OCI-LY1 (cell line): ENCODE measurements around the gene FHIT.

ENCODE experiments used
- H2AFZ ChIP-seq: fragments of 200-600 bp; sonication (generic), shearing (Covaris generic); 2 replicates; pipeline ENCODE4 v1.6.0; 2014; ENCODE audit warnings: antibody characterized with exemption, mild to moderate bottlenecking, low read length
- H3F3A ChIP-seq: fragments of 200-600 bp; sonication (generic), shearing (Covaris generic); 2 replicates; pipeline ENCODE4 v1.6.0; 2014; ENCODE audit warnings: mild to moderate bottlenecking, antibody characterized with exemption, low read length, moderate library complexity; ENCODE audit not compliant: insufficient read depth
- H3K27ac ChIP-seq: fragments of 200-600 bp; sonication (generic); 2 replicates; pipeline ENCODE4 v1.5.1; 2014; ENCODE audit warnings: low read length, mixed run types, mild to moderate bottlenecking, low read depth; ENCODE audit not compliant: poor library complexity, severe bottlenecking
- H3K27me3 ChIP-seq: fragments of 200-600 bp; sonication (generic); 2 replicates; pipeline ENCODE4 v1.6.0; 2014; ENCODE audit warnings: antibody characterized with exemption, mild to moderate bottlenecking, low read length, moderate library complexity; ENCODE audit not compliant: insufficient read depth
- H3K36me3 ChIP-seq: fragments of 200-600 bp; sonication (generic); 2 replicates; pipeline ENCODE4 v1.6.1; 2014; ENCODE audit warnings: mild to moderate bottlenecking, antibody characterized with exemption, low read length, moderate library complexity, mixed read lengths; ENCODE audit not compliant: insufficient read depth
- H3K4me1 ChIP-seq: fragments of 200-600 bp; sonication (generic); 2 replicates; pipeline ENCODE4 v1.5.1; 2014; ENCODE audit warnings: mild to moderate bottlenecking, low read length, moderate library complexity; ENCODE audit not compliant: insufficient read depth, severe bottlenecking
- H3K4me2 ChIP-seq: fragments of 200-600 bp; sonication (generic), shearing (Covaris generic); 2 replicates; pipeline ENCODE4 v1.6.1; 2014; ENCODE audit warnings: low read length
- H3K4me3 ChIP-seq: fragments of 200-600 bp; sonication (generic); 2 replicates; pipeline ENCODE4 v1.5.1; 2014; ENCODE audit warnings: low read length, low read depth, mild to moderate bottlenecking, mixed read lengths; ENCODE audit not compliant: poor library complexity, severe bottlenecking
- H3K79me2 ChIP-seq: fragments of 200-600 bp; shearing (Covaris generic); 2 replicates; pipeline ENCODE4 v1.6.1; 2016; ENCODE audit warnings: mixed run types, low read length, mixed read lengths; ENCODE audit not compliant: insufficient read depth
- H3K9ac ChIP-seq: fragments of 200-600 bp; sonication (generic), shearing (Covaris generic); 2 replicates; pipeline ENCODE4 v1.6.1; 2014; ENCODE audit warnings: mild to moderate bottlenecking, low read length, mixed read lengths
- H3K9me2 ChIP-seq: fragments of 200-600 bp; sonication (generic), shearing (Covaris generic); 2 replicates; pipeline ENCODE4 v1.6.1; 2014; ENCODE audit warnings: low read depth, mild to moderate bottlenecking, low read length, mixed read lengths
- H3K9me3 ChIP-seq: fragments of 200-600 bp; shearing (Covaris generic); 2 replicates; pipeline ENCODE4 v1.6.1; 2014; ENCODE audit warnings: low read length, mixed read lengths
- H4K20me1 ChIP-seq: fragments of 200-600 bp; sonication (generic), shearing (Covaris generic); 2 replicates; pipeline ENCODE4 v1.6.0; 2016; ENCODE audit warnings: mild to moderate bottlenecking, low read length; ENCODE audit not compliant: insufficient read depth
- EZH2 ChIP-seq: fragments of 200-600 bp; sonication (generic), shearing (Covaris generic); IDR thresholded peaks from 2 replicates; pipeline ENCODE4 v1.8.0; 2017; ENCODE audit warnings: borderline replicate concordance, mixed run types, mild to moderate bottlenecking, antibody characterized with exemption, low read length, moderate library complexity, mixed read lengths
- TF ChIP-seq, protein P1 (sequence below): fragments of 200-600 bp; sonication (generic), shearing (Covaris generic); IDR thresholded peaks from 2 replicates; pipeline ENCODE4 v1.5.1; 2017; ENCODE audit warnings: mild to moderate bottlenecking, antibody characterized with exemption, low read length, moderate library complexity, mixed read lengths

FHIT gene

DNA sequence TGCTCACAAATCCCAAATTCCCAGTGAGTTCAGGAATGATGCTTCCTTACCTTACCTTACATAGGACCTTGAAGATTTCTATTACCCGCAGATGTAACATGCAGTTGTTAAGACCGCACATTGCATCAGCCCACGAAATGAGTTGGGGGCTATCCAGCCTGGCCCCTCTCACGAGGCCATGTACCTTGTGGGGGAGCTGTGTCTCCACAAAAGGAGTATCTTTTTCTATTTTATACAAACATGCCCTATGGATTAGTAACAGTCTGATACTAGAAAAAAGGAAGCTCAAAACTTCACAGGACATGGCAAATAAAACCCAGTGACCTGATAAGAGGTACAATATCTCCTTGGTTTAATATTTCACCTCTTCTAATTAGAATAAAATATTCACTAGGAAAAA lies 1114.7 kb downstream of the FHIT start:
- Histone ChIP-seq H3K36me3 (no peaks in the 10 kb centered on the region), H3F3A (no peaks in the 10 kb centered on the region)
- no peak for TF ChIP-seq EZH2
- TF ChIP-seq, protein P1, sequence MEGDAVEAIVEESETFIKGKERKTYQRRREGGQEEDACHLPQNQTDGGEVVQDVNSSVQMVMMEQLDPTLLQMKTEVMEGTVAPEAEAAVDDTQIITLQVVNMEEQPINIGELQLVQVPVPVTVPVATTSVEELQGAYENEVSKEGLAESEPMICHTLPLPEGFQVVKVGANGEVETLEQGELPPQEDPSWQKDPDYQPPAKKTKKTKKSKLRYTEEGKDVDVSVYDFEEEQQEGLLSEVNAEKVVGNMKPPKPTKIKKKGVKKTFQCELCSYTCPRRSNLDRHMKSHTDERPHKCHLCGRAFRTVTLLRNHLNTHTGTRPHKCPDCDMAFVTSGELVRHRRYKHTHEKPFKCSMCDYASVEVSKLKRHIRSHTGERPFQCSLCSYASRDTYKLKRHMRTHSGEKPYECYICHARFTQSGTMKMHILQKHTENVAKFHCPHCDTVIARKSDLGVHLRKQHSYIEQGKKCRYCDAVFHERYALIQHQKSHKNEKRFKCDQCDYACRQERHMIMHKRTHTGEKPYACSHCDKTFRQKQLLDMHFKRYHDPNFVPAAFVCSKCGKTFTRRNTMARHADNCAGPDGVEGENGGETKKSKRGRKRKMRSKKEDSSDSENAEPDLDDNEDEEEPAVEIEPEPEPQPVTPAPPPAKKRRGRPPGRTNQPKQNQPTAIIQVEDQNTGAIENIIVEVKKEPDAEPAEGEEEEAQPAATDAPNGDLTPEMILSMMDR, result no peak

DNA sequence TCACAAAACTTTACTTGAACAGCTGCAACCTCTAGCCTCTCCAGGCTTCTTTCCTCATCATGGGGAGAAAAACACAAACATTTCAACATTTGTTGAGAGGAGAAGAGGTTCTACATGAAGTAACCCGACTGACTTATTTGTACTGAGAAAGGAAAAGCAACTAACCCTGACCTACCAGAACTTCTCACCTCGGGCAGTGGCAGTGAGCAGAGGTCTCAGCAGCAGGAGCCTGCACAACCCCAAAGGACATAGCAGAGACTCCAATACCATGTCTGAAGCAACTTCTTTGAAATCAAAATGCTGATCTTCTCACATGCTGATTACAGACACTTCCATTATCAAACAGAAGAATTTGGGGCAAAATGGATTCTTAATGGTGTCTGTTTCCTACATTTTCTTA lies 1115.8 kb downstream of the FHIT start:
- no peak for TF ChIP-seq EZH2
- TF ChIP-seq, protein P1, result no peak
- Histone ChIP-seq H3K4me3 (no peak overlapping the region), H3F3A (no peaks in the 10 kb centered on the region), H3K27me3 (no peaks in the 10 kb centered on the region), H3K79me2 (no peaks in the 10 kb centered on the region), H4K20me1 (no peaks in the 10 kb centered on the region), H3K9me2 (no peaks in the 10 kb centered on the region), H3K9me3 (no peaks in the 10 kb centered on the region), H3K36me3 (no peaks in the 10 kb centered on the region), H3K4me1 (no peaks in the 10 kb centered on the region), H3K4me2 (no peak overlapping the region), H3K9ac (no peak overlapping the region), H2AFZ (no peak overlapping the region), H3K27ac (no peak overlapping the region)

More for the DNA sequence above, 1114.7 kb downstream of the FHIT start:
- Histone ChIP-seq H3K9me2 (no peaks in the 10 kb centered on the region), H3K4me2 (no peak overlapping the region), H3K4me3 (no peak overlapping the region), H2AFZ (no peak overlapping the region), H3K9ac (no peak overlapping the region), H3K4me1 (no peaks in the 10 kb centered on the region), H3K9me3 (no peaks in the 10 kb centered on the region), H3K79me2 (no peaks in the 10 kb centered on the region), H4K20me1 (no peaks in the 10 kb centered on the region), H3K27ac (no peak overlapping the region), H3K27me3 (no peaks in the 10 kb centered on the region)

DNA sequence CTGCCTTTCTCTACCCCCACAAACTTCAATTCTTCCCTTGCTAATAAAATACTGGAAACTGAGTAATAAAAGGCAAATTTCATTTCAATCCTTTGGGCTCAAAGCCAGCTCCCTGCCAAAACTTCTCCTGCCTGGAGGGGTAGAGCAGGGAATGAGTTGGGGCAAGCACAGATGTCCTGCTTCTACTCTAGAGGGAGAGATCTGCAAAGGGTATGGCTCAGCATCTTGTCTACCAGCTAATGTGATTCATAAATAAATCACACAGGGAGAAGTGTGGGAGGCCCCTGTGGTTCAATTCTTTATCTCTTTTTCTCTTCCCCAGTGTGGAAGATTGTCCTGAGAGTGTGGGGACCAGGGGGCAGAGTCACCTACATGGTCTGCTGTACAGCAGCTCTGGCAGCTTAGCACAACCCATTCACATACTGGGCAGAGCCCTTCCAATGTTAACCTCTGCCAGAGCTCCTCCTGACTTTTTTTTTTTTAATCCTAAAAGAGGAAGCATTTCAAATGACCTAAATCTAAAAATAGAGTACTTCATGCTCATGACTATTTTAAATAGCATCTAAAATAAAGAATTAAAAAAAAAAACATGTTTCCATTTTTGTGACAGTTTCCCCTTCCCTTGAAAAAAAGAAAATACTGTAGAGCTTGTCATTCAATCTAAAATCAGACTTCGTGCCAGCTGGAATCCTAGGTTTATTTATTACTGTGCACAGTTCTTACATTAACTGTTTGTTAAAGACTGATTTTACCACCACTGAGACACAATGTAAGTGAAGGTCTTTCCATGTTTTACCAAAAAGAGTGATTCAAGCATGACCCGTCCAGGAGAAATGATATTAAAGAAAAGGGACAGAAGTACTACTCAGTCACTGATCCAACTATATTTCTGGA lies 1117.7 kb downstream of the FHIT start:
- H2AFZ ChIP-seq, result no peak overlapping the region
- H3K27me3 ChIP-seq, result no peaks in the 10 kb centered on the region
- no peak overlapping the region for H3K27ac ChIP-seq
- H3K9ac ChIP-seq, result no peak overlapping the region
- H3K79me2 ChIP-seq, result no peaks in the 10 kb centered on the region
- H3K9me2 ChIP-seq, result no peaks in the 10 kb centered on the region
- no peak overlapping the region for H3K4me3 ChIP-seq
- no peaks in the 10 kb centered on the region for H3K36me3 ChIP-seq
- H3F3A ChIP-seq, result no peaks in the 10 kb centered on the region
- no peak for TF ChIP-seq EZH2
- TF ChIP-seq, protein P1, result no peak
- no peaks in the 10 kb centered on the region for H3K9me3 ChIP-seq
- H3K4me1 ChIP-seq, result no peaks in the 10 kb centered on the region
- H4K20me1 ChIP-seq, result no peaks in the 10 kb centered on the region
- H3K4me2 ChIP-seq, result no peak overlapping the region
